ENCODE data around the gene TMEM138. TPM values are rescaled to one million over a fixed set of nuclear protein-coding genes. Genes with fewer than 3 reads are reported as not detected.

TMEM138 gene
- total and polyA plus RNA-seq, 4 donors: 13.5 to 39.6 (median 24.2) TPM

DNA sequence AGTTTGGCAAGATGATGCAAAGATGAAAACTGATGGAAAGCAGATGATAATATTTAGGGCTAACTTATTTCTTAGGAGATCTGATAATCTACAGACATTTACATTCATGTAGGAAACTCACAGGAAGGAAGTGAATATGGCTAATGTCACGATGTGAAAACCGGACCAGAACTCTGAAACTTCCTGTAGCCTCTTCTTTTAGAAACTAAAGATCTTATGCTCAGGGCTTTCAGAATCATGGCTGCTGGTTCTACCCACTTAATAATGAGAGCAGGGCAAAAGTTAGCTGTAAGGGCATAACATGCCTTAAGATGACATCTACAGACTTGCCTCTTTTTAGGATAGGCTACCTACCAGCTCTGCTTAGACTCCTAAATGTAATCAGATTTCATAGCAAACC lies 52.4 kb downstream of the TMEM138 start:
- WGBS: 78% methylated on average over 2 of the region's 2 CpGs
- H3K9me3 ChIP-seq (ENCODE audit: control insufficient read depth in 4 of 4, low read length in 3 of 4): no peaks in the 10 kb centered on the region
- H3K4me3 ChIP-seq (ENCODE audit: low read depth in 1 of 3, low read length in 3 of 3): no peak overlapping the region
- H3K9ac ChIP-seq (ENCODE audit: low read depth in 1 of 2, low read length in 2 of 2): no peak overlapping the region
- no peak for TF ChIP-seq SP1 (IDR thresholded peaks at IDR 0.05)
- TF ChIP-seq RXRA (IDR thresholded peaks at IDR 0.05): no peak
- TF ChIP-seq, protein P1, sequence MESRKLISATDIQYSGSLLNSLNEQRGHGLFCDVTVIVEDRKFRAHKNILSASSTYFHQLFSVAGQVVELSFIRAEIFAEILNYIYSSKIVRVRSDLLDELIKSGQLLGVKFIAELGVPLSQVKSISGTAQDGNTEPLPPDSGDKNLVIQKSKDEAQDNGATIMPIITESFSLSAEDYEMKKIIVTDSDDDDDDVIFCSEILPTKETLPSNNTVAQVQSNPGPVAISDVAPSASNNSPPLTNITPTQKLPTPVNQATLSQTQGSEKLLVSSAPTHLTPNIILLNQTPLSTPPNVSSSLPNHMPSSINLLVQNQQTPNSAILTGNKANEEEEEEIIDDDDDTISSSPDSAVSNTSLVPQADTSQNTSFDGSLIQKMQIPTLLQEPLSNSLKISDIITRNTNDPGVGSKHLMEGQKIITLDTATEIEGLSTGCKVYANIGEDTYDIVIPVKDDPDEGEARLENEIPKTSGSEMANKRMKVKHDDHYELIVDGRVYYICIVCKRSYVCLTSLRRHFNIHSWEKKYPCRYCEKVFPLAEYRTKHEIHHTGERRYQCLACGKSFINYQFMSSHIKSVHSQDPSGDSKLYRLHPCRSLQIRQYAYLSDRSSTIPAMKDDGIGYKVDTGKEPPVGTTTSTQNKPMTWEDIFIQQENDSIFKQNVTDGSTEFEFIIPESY (IDR thresholded peaks at IDR 0.05): no peak
- TF ChIP-seq, protein P2, sequence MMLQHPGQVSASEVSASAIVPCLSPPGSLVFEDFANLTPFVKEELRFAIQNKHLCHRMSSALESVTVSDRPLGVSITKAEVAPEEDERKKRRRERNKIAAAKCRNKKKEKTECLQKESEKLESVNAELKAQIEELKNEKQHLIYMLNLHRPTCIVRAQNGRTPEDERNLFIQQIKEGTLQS (IDR thresholded peaks at IDR 0.05): no peak
- TF ChIP-seq GABPA (IDR thresholded peaks at IDR 0.05 in 1 of 2, conservative IDR thresholded peaks at IDR 0.05 in 1 of 2): no peak
- no peak for TF ChIP-seq TAF1 (conservative IDR thresholded peaks at IDR 0.05)
- TF ChIP-seq, protein P3, sequence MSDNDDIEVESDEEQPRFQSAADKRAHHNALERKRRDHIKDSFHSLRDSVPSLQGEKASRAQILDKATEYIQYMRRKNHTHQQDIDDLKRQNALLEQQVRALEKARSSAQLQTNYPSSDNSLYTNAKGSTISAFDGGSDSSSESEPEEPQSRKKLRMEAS (IDR thresholded peaks at IDR 0.05): no peak
- no peak for TF ChIP-seq FOXA1 (IDR thresholded peaks at IDR 0.05)
- no peak for TF ChIP-seq EGR1 (IDR thresholded peaks at IDR 0.05; ENCODE audit: low read depth in 2 of 2)
- TF ChIP-seq HNF4A (conservative IDR thresholded peaks at IDR 0.05): no peak
- TF ChIP-seq YY1 (IDR thresholded peaks at IDR 0.05): no peak
- TF ChIP-seq RAD21 (IDR thresholded peaks at IDR 0.05): no peak
- TF ChIP-seq FOXA2 (IDR thresholded peaks at IDR 0.05): no peak
- TF ChIP-seq, protein P4, sequence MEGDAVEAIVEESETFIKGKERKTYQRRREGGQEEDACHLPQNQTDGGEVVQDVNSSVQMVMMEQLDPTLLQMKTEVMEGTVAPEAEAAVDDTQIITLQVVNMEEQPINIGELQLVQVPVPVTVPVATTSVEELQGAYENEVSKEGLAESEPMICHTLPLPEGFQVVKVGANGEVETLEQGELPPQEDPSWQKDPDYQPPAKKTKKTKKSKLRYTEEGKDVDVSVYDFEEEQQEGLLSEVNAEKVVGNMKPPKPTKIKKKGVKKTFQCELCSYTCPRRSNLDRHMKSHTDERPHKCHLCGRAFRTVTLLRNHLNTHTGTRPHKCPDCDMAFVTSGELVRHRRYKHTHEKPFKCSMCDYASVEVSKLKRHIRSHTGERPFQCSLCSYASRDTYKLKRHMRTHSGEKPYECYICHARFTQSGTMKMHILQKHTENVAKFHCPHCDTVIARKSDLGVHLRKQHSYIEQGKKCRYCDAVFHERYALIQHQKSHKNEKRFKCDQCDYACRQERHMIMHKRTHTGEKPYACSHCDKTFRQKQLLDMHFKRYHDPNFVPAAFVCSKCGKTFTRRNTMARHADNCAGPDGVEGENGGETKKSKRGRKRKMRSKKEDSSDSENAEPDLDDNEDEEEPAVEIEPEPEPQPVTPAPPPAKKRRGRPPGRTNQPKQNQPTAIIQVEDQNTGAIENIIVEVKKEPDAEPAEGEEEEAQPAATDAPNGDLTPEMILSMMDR (IDR thresholded peaks at IDR 0.05; ENCODE audit: low read depth, low read length, missing input control): no peak
- no peak for TF ChIP-seq JUND (IDR thresholded peaks at IDR 0.05)
- TF ChIP-seq, protein P5, sequence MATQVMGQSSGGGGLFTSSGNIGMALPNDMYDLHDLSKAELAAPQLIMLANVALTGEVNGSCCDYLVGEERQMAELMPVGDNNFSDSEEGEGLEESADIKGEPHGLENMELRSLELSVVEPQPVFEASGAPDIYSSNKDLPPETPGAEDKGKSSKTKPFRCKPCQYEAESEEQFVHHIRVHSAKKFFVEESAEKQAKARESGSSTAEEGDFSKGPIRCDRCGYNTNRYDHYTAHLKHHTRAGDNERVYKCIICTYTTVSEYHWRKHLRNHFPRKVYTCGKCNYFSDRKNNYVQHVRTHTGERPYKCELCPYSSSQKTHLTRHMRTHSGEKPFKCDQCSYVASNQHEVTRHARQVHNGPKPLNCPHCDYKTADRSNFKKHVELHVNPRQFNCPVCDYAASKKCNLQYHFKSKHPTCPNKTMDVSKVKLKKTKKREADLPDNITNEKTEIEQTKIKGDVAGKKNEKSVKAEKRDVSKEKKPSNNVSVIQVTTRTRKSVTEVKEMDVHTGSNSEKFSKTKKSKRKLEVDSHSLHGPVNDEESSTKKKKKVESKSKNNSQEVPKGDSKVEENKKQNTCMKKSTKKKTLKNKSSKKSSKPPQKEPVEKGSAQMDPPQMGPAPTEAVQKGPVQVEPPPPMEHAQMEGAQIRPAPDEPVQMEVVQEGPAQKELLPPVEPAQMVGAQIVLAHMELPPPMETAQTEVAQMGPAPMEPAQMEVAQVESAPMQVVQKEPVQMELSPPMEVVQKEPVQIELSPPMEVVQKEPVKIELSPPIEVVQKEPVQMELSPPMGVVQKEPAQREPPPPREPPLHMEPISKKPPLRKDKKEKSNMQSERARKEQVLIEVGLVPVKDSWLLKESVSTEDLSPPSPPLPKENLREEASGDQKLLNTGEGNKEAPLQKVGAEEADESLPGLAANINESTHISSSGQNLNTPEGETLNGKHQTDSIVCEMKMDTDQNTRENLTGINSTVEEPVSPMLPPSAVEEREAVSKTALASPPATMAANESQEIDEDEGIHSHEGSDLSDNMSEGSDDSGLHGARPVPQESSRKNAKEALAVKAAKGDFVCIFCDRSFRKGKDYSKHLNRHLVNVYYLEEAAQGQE (IDR thresholded peaks at IDR 0.05): no peak
- no peak overlapping the region for H3K27ac ChIP-seq (ENCODE audit: low read depth in 1 of 2, low read length in 2 of 2)
- DNase-seq (ENCODE audit: low spot score): no peak
- H3K4me1 ChIP-seq (ENCODE audit: control insufficient read depth in 4 of 4, insufficient read depth in 4 of 4, low read length in 3 of 4): peaks cover 0 to 3% (median 0%) of the 10 kb centered on the region in 4 donors
- no peaks in the 10 kb centered on the region for H3K27me3 ChIP-seq (ENCODE audit: control insufficient read depth in 4 of 4, insufficient read depth in 4 of 4, low read length in 3 of 4)
- peaks cover 23 to 97% (median 81%) of the 10 kb centered on the region in 4 donors for H3K36me3 ChIP-seq (ENCODE audit: control insufficient read depth in 4 of 4, insufficient read depth in 3 of 4, low read depth in 1 of 4, low read length in 3 of 4)

DNA sequence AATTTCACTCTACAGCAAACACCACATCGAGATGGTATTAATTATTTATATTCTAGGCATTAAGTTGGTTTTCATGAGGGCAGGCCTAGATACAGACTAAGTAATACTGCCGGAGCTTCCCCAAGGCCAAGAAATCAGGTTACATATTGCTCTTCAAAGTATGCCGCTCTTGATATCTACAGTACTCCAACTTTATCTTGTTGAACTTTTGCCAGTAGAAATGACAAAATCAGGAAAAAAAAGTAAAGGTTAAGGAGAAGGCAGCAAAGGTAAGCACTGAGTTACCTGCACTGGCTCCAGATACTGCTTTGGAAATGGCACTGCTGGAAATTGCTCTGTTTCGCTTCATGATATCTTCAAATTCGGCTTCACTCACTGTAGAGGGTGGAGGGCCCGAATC lies 53.2 kb downstream of the TMEM138 start:
- Histone ChIP-seq H3K9me3 (ENCODE audit: control insufficient read depth in 4 of 4, low read length in 3 of 4) (no peaks in the 10 kb centered on the region), H3K9ac (ENCODE audit: low read depth in 1 of 2, low read length in 2 of 2) (no peak overlapping the region), H3K4me3 (ENCODE audit: low read depth in 1 of 3, low read length in 3 of 3) (no peak overlapping the region), H3K36me3 (ENCODE audit: control insufficient read depth in 4 of 4, insufficient read depth in 3 of 4, low read depth in 1 of 4, low read length in 3 of 4) (peaks cover 24 to 97% (median 82%) of the 10 kb centered on the region in 4 donors), H3K27ac (ENCODE audit: low read depth in 1 of 2, low read length in 2 of 2) (no peak overlapping the region), H3K4me1 (ENCODE audit: control insufficient read depth in 4 of 4, insufficient read depth in 4 of 4, low read length in 3 of 4) (peaks cover 0 to 3% (median 0%) of the 10 kb centered on the region in 4 donors), H3K27me3 (ENCODE audit: control insufficient read depth in 4 of 4, insufficient read depth in 4 of 4, low read length in 3 of 4) (no peaks in the 10 kb centered on the region)
- WGBS: 95% methylated on average over 6 of the region's 6 CpGs
- DNase-seq (ENCODE audit: low spot score): no peak
- TF ChIP-seq SP1 (IDR thresholded peaks at IDR 0.05): no peak
- TF ChIP-seq, protein P3 (IDR thresholded peaks at IDR 0.05): no peak
- TF ChIP-seq, protein P2 (IDR thresholded peaks at IDR 0.05): no peak
- TF ChIP-seq NR2F2 (IDR thresholded peaks at IDR 0.05): no peak
- TF ChIP-seq HNF4A (conservative IDR thresholded peaks at IDR 0.05): no peak
